Activated CD8-positive, alpha-beta memory T cell treated with anti-CD3 and anti-CD28 coated beads, Interleukin-2, amount 50 U/mL, for 1 hour (primary cell): ENCODE measurements around the gene TMX2.

ENCODE experiments used
- DNase-seq: peaks from one replicate; pipeline ENCODE4 v3.0.0-alpha.2; 2020; ENCODE audit errors: extremely low read depth

The TMX2 gene

DNA sequence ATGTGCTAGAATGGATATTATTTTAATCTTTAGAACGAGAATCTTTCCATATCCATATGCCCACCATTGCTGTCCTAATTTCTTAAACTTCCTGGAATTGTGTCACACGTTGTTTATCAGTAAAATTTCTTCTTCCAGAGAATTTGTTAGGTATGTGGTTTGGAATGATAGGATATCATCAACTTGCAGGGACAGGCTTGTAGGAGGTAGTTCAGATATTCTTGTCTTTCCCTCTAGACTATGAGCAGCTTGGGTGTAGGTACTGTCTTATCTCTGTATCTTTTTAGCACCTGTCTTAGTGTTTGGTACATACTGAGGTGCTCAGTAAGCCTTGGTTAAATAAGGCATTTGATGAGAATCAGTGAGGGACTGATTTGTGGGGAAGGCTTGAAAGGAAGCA, 52.6 kb downstream of the TMX2 start:
- DNase-seq: no peak

DNA sequence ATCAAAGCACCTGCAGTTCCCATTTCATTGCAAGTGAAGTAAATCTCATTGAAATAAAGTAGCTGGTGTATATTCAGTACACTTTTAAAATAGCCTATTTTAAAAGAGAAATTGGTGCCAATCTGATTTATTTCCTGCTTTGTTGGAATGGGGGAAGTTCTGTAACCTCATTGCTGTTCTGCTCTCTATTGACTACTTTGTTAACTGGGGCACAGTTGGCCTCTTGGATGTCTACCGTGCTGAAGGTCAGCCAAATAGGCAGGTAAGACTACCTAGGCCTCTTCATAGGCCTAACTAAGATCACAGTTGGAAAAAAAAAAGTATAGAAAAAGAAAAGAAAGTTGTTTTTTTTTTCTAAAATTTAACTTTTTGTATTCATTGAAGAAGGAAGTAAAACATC, 58.4 kb downstream of the TMX2 start:
- no peak for DNase-seq

DNA sequence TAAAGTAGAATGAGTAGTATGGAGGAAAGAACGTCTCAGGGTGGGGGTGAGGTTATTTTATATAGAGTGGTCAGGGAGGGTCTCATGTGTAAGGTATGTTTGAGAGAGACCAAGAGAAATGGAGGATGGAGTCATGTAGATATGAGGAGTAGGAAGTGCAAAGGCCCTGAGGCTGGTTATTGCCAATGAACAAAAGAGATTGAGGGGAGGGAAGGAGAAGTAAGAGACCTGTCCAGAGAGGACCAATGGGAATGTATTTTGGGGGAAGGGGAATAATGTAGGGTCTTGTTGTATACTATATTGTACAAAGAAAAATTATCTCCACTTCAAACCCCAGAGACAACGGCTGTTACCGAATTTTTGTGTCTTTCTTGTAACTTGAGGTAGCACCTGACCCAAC, 59.0 kb downstream of the TMX2 start:
- no peak for DNase-seq

DNA sequence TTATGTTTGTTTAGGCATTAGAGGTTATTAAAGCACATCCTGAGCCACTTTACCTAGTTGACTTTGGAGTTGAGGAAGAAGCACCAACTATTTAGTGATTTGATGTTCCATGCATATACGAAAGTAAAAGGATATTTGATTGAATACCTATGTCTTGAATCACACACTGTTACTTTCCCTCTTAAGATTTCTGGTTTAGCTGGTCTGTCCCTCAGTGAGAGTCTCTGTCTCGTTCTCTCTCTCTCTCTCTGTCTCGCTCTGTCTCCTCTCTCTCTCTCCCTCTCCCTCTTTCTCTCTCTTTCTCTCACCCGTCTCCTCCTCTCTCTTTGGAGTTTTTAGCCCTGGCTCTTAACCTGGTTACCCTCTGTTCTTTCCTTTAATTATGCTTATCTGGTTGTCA, 60.2 kb downstream of the TMX2 start:
- DNase-seq: no peak

DNA sequence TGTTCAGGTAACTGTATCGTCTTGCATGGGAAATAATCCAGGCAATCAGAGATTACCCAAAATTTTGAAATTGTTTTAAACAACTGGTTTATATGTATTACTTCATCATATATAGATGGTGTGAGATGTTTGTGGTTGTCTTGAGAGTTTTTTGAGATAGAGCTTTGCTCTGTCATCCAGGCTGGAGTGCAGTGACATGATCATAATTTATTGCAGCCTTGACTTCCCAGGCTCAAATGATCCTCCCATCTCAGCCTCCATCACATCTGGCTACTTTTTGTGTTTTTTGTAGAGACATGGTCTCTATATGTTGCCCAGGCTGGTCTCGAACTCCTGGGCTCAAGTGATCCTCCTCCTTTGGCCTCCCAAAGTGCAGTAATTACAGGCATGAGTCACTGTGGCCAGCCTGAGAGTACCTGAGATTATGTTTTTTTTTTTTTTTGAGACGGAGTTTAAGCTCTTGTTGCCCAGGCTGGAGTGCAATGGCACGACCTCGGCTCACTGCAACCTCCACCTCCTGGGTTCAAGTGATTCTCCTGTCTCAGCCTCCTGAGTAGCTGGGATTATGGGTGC, 60.7 kb downstream of the TMX2 start:
- no peak for DNase-seq

DNA sequence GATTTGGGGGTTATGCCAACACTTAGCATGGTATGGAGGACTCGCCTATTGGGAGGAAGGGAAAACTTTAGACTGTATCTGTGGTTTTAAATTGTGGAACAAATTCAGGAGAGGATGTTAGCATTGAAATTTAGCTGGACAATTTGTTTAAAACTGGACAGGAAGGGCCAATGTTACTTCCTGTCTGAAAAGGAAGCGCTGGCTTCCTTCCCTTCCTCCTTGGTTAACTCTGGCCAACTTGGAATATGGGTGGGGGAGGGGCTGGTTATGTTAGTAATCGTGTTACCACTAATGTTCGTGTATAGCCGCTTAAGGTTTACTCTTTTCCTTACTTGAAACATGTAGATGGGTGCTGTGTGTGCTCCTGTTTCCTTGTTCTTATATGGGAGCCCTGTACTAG, 63.1 kb downstream of the TMX2 start:
- DNase-seq: no peak

DNA sequence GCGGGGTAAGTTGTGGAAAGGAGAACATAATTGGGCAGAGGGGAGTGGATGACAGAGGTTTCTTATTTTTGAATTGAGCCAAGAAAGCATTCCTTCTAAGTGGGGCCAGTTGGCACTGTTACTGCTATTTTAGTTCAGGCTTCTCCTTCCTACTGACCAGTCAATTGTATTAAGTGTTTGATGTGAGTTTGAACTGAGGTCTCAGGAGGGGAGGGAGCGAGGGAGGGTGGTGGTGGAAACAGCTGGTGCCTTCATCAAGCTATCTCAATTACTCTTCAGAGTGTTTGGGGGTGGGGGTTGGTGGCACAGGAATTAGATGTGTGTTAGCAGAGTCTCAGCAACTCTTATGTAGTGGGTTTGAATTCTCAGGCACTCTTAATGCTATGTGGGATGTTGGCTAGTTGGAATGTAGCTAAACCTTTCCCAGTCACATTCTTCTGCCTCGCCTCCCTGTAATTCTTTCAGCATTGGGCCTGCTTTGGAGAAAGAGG, 63.7 kb downstream of the TMX2 start:
- no peak for DNase-seq

DNA sequence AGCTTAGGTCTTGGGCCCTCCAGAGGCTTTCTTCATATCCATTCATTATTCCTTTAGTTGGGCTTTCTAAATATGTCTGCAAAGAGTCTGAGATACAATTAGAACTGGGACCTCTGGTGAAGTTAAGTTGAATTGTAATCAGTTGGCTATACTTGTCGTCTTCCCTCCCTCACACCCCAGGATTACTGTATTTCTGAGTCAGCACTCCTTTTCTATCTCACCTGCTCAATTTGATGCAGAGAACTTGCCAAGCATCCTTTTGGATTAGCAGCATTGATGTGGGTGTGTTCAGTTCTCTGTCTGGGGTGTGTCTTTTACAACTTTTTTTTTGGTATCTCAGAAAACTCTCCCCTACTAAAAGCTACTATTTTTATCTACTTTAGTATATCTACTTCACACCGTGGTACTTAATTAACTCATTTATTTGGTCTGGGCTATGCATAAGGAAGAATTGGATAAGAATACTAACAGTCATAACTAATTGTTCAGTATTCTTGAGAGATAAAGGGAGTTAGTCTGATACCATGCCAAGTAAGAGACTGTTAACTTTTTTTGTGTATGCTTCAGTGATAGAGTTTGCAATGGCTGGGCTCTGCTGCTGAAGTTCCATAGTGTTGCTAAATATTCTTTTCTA, 64.3 kb downstream of the TMX2 start:
- no peak for DNase-seq

DNA sequence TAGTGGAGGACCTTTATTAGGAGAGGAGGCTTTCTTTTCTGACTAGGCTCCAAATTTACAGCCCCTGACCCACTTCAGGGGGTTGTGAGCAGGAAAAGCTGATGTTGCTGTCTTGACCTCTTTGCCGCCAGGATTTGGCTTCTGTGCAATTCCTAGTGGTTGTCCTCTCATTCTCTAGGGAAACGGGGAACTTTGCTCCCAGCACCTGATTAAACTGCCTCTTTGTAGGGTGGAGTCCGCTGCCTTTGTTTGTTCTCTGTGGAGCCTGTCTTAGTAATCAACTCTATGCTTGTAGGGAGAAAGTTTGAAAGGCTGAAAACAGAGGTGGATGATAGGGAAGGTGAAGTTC, 65.5 kb downstream of the TMX2 start:
- no peak for DNase-seq

DNA sequence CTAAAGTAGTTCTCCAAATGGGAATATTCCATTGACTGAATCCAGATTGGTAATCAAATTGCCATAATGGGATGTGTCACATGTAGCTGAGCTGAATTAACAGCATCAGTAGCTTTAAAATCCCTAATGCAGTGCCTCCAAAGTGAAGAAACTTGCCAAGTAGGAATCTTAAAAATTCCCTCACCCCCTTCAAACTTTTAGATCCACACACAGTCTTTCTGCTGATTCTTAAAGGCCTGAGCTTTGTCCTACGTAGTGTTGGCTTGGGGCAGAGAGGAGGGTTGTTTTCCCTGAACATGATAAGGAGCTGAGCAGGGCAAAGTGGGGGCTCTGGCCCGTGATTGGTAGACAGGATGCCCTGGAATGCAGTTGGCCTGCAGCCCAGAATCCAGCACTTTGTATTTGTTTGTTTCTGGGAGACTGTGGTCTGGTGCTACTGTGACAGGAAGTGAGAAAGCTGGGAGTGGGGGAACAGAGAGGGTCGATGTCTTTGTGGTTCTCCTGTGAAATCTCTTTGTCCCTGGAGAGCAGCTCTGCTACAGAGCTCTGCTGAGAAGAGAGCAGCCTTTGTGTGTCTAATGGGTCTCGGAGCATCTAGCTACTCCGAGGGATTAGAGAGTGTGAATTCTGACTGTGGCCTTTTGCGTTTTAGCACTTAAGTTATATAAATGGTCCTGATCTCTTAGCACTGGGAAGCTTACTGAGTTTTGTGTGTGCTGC, 66.1 kb downstream of the TMX2 start:
- DNase-seq: no peak

DNA sequence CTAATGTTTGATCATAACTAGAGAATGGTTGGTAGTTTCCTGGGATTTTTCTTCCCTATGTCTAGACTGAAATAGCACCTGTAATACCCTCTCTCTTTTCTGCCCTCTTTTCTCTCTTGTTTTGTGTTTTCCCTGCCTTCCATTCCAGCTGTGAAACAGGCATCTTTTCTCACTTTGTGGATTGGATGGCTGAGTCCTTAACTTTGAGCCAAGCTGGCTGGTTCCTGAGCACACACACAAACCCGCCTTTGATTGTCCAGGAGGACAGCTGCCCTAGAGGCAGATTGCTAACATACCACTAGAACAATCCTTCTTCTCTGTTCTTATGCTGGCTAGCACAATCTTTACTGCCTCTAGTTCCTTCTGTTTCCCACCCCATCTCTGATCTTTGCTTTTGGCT, 66.9 kb downstream of the TMX2 start:
- DNase-seq: no peak

DNA sequence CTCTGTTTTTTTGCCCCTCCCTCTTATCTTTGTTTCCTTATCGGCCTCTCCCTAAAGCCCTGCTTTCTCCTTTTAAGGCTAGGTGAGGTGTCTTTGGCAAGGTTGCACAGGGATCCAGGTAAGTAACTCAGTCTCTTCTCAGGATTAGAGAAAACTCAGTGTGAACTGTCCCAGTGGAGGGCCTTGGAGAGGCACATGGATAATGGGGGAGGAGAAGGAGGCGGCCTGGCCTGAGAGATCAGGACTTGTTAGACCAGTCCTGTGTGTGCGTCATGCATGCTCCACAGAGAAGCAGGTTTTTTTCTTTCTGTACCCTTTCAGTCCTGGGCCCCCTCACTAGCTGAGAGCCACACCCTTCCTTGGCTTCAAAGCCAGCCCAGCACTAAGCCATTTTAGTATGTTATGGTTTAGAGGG, 69.1 kb downstream of the TMX2 start:
- no peak for DNase-seq

DNA sequence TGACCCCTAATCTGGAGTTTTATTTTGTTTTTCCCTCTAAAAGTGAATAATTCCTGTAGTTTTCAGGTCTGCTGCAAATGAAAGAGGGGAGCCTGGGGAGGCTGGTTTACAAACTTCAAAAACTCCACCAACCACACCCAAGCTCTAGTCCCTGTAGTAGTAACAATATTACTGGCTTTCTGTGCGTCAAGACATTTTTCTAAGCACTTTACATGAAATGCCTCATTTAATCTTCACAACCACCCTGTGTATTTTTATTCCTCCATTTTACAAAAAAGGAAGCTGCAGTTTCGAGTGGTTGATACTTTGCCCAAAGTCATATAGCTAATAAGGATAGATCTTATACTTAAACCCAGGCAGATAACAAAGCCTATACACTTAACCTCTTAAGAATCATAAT, 72.7 kb downstream of the TMX2 start:
- DNase-seq: no peak

DNA sequence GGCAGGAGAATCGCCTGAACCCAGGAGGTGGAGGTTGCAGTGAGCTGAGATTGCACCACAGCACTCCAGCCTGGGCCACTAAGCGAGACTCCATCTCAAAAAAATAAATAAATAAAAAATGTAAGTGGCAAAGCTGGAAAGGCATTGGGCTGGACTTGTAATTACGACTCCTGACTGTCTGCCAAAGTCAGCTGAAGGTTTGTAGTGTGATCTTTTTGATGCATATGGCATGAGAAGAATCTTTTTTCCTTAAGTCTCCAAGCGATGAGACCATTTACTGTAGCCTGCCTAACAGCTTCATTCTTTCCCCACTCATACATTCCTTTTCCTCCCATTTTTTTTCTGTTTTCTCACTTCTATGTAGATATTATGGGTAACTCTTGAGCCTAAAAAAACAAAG, 74.0 kb downstream of the TMX2 start:
- DNase-seq: no peak

DNA sequence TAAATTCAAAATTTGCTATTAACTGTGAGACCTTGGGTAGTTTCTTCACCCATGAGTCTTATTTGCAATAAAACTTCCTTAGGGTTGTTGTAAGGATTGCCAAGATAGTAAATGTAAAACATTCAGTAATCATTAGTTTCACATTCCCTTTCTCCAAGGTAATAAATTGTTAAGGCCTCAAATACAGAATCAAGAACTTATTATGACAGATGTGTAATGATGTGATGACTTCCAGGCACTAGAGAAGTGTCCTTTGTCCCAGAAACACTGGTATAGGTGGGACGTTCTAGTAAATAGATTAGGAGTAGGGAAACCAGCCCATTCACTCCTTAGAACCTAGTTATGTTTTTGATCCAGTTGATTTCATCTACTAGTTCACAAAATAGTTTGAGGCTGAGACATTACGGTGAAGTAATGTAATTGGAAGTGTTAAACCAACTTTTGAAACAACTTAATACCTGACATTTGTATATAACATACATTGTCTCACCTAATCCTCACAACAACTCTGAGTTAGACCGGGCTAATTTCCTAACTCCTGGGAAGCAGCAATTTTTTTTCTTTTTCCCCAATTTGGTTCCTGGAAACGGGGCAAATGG, 74.7 kb downstream of the TMX2 start:
- no peak for DNase-seq

DNA sequence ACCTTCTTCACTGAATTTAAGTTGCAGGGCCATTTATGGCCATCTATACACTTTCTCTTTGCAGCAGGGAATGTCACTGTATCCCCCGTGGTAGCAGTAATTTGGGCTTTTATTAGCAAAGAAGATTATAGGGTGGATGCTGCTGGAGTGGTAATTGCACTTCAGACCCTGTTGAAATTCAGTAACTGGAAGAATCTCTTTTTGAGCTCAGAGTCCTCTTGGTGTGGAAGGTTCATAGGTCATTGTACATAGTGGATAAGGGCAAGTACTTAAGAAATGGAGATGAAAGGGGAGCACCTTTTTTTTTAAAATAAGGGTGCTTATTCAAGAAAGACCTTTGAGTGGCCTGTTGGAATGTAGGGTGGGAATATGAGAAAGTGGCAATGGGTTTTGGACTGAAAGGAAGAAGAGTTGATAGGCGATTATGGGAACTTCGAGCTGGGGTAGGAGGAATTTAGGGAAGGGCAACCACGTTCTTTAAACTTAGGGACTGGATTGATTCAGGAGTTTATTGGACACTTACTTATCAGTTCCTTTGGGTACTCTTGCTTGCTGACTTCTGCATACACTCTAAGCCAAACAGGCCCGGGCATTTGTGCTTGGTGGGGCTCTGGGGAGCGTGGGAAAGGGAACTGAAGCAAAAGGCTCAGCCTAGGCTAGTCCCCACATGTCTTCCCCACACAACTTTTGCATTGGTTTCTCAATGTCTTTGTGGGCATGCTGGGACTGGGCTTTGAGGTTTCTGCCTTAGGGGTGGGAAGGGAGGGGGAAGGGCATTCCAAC, 75.7 kb downstream of the TMX2 start:
- DNase-seq: no peak

DNA sequence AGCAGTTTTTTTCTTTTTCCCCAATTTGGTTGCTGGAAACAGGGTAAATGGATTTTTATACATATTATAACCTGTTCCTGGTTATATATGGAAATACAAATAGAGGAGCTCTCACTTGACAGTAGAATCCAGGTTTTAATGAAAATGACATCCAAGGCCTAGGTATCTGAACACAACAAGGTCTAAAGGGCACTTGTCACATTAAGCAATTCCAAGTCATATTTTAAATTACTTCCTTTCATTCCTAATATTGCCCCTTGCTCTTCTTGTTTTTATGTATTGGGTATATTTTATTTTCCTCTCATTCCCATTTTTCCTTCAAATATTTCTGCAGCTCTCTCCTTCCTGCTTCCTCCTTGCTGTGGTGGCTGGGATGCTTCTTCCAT, 76.3 kb downstream of the TMX2 start:
- no peak for DNase-seq
